ENCODE results near the gene PLCL1.

Gene PLCL1

GRCh38 chr2:197888321-197888720 is 83.9 kb downstream of the PLCL1 start:
- H3K27ac ChIP-seq (ENCODE audit: low read depth, low read length, poor library complexity, severe bottlenecking) = no peak overlapping the region
- H3F3A ChIP-seq (ENCODE audit: insufficient read depth, low read length) = no peaks in the 10 kb centered on the region
- no peaks in the 10 kb centered on the region for H3K9me2 ChIP-seq (ENCODE audit: low read depth, low read length)

GRCh38 chr2:197889041-197889440 is 84.6 kb downstream of the PLCL1 start:
- no peak overlapping the region for H3K4me2 ChIP-seq (ENCODE audit: low read length)
- H3K9ac ChIP-seq (ENCODE audit: low read length) = no peak overlapping the region

More at GRCh38 chr2:197888321-197888720, 83.9 kb downstream of the PLCL1 start:
- no peak overlapping the region for H3K9ac ChIP-seq (ENCODE audit: low read length)
- no peaks in the 10 kb centered on the region for H3K4me1 ChIP-seq (ENCODE audit: insufficient read depth, low read length, severe bottlenecking)
- no peaks in the 10 kb centered on the region for H3K79me2 ChIP-seq (ENCODE audit: insufficient read depth, low read length)
- H3K4me3 ChIP-seq (ENCODE audit: low read depth, low read length, poor library complexity, severe bottlenecking) = no peak overlapping the region
- no peak for TF ChIP-seq CTCF (IDR thresholded peaks at IDR 0.05; ENCODE audit: low read length)
- TF ChIP-seq EZH2 (IDR thresholded peaks at IDR 0.05; ENCODE audit: borderline replicate concordance, low read length) = no peak
- no peak overlapping the region for H3K4me2 ChIP-seq (ENCODE audit: low read length)
- H2AFZ ChIP-seq (ENCODE audit: low read length) = no peak overlapping the region
- no peaks in the 10 kb centered on the region for H3K36me3 ChIP-seq (ENCODE audit: insufficient read depth, low read length)
- no peaks in the 10 kb centered on the region for H3K9me3 ChIP-seq (ENCODE audit: low read length)
- no peaks in the 10 kb centered on the region for H4K20me1 ChIP-seq (ENCODE audit: insufficient read depth, low read length)
- H3K27me3 ChIP-seq (ENCODE audit: insufficient read depth, low read length) = no peaks in the 10 kb centered on the region

GRCh38 chr2:197890168-197890567 is 85.8 kb downstream of the PLCL1 start:
- H3K9ac ChIP-seq (ENCODE audit: low read length) = no peak overlapping the region
- H3K27me3 ChIP-seq (ENCODE audit: insufficient read depth, low read length) = no peaks in the 10 kb centered on the region
- H3K4me3 ChIP-seq (ENCODE audit: low read depth, low read length, poor library complexity, severe bottlenecking) = no peak overlapping the region
- H3K9me3 ChIP-seq (ENCODE audit: low read length) = no peaks in the 10 kb centered on the region
- H3K79me2 ChIP-seq (ENCODE audit: insufficient read depth, low read length) = no peaks in the 10 kb centered on the region
- H4K20me1 ChIP-seq (ENCODE audit: insufficient read depth, low read length) = no peaks in the 10 kb centered on the region
- H2AFZ ChIP-seq (ENCODE audit: low read length) = no peak overlapping the region
- no peaks in the 10 kb centered on the region for H3F3A ChIP-seq (ENCODE audit: insufficient read depth, low read length)
- H3K27ac ChIP-seq (ENCODE audit: low read depth, low read length, poor library complexity, severe bottlenecking) = no peak overlapping the region
- H3K36me3 ChIP-seq (ENCODE audit: insufficient read depth, low read length) = no peaks in the 10 kb centered on the region
- no peak overlapping the region for H3K4me2 ChIP-seq (ENCODE audit: low read length)
- no peaks in the 10 kb centered on the region for H3K4me1 ChIP-seq (ENCODE audit: insufficient read depth, low read length, severe bottlenecking)
- H3K9me2 ChIP-seq (ENCODE audit: low read depth, low read length) = no peaks in the 10 kb centered on the region
- no peak for TF ChIP-seq EZH2 (IDR thresholded peaks at IDR 0.05; ENCODE audit: borderline replicate concordance, low read length)
- TF ChIP-seq CTCF (IDR thresholded peaks at IDR 0.05; ENCODE audit: low read length) = no peak

More at GRCh38 chr2:197889041-197889440, 84.6 kb downstream of the PLCL1 start:
- Histone ChIP-seq H3K27me3 (ENCODE audit: insufficient read depth, low read length) (no peaks in the 10 kb centered on the region), H3K36me3 (ENCODE audit: insufficient read depth, low read length) (no peaks in the 10 kb centered on the region), H3K79me2 (ENCODE audit: insufficient read depth, low read length) (no peaks in the 10 kb centered on the region), H3K4me1 (ENCODE audit: insufficient read depth, low read length, severe bottlenecking) (no peaks in the 10 kb centered on the region), H3F3A (ENCODE audit: insufficient read depth, low read length) (no peaks in the 10 kb centered on the region), H2AFZ (ENCODE audit: low read length) (no peak overlapping the region), H3K9me2 (ENCODE audit: low read depth, low read length) (no peaks in the 10 kb centered on the region), H4K20me1 (ENCODE audit: insufficient read depth, low read length) (no peaks in the 10 kb centered on the region), H3K9me3 (ENCODE audit: low read length) (no peaks in the 10 kb centered on the region), H3K4me3 (ENCODE audit: low read depth, low read length, poor library complexity, severe bottlenecking) (no peak overlapping the region), H3K27ac (ENCODE audit: low read depth, low read length, poor library complexity, severe bottlenecking) (no peak overlapping the region)
- no peak for TF ChIP-seq CTCF (IDR thresholded peaks at IDR 0.05; ENCODE audit: low read length)
- no peak for TF ChIP-seq EZH2 (IDR thresholded peaks at IDR 0.05; ENCODE audit: borderline replicate concordance, low read length)
